Coronary artery (tissue), 2 donors: ENCODE results near the gene ENOX1.

Experiments used
- DNase-seq: peaks from one replicate; pipeline ENCODE4 v3.0.0-alpha.2; 2017; ENCODE audit warnings: low spot score
- H3K27ac ChIP-seq, 2 donors: fragments of 200-600 bp; sonication (generic); one replicate each; pipeline ENCODE4 v1.5.1; 2016 to 2019
- H3K4me3 ChIP-seq: fragments of 200-600 bp; sonication (generic); 2 replicates; pipeline ENCODE4 v1.5.1; 2016; ENCODE audit warnings: mild to moderate bottlenecking, moderate library complexity
- TF ChIP-seq, protein P1 (sequence below): fragments of 200-600 bp; sonication (generic); IDR thresholded peaks from one replicate; pipeline ENCODE4 v1.5.1; 2019; ENCODE audit warnings: antibody characterized with exemption

Gene ENOX1

DNA sequence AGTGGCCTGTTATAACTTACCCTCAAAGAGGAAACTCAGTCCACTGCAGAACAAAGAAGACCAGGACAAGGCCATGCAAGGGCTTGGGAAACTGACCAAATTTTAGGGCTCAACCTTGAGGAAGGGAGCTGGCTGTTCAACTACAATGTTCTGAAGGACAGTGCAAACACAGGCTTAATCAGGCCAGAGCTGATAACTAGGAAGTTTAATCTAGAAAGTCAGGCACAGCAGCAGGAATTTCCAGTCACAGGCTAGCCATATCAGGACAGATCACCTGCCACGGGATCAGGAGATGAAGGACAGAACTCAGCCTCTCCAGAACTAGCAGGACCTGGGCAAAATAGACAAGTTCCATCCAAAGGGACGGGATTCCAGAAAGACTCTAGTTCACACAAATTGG lies 89.4 kb downstream of the ENOX1 start:
- TF ChIP-seq, protein P1, sequence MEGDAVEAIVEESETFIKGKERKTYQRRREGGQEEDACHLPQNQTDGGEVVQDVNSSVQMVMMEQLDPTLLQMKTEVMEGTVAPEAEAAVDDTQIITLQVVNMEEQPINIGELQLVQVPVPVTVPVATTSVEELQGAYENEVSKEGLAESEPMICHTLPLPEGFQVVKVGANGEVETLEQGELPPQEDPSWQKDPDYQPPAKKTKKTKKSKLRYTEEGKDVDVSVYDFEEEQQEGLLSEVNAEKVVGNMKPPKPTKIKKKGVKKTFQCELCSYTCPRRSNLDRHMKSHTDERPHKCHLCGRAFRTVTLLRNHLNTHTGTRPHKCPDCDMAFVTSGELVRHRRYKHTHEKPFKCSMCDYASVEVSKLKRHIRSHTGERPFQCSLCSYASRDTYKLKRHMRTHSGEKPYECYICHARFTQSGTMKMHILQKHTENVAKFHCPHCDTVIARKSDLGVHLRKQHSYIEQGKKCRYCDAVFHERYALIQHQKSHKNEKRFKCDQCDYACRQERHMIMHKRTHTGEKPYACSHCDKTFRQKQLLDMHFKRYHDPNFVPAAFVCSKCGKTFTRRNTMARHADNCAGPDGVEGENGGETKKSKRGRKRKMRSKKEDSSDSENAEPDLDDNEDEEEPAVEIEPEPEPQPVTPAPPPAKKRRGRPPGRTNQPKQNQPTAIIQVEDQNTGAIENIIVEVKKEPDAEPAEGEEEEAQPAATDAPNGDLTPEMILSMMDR, result no peak

DNA sequence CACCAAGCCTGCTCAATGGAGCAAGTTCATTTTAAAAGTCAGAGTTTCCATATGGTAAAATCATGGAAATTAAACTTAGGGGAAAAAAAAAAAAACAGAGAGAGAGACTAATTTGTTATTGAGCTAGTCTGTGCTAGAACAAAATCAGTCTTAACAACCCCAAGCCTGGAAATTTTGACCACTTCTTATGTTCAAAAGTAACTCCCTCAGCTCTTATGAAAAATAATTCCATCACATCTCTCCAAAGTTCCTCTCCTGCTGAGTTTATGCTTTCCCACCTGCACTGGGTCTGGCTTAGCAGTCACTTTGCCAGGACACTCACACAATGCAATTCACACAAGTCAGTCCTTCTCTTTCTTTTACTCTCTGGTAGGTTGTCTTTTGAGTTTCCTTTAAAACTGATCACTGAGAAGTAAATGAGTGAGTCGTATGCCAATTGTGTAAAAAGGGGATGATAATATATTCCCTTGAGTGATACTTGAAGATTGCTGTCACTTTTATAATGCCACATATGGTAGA lies 92.6 kb downstream of the ENOX1 start:
- TF ChIP-seq, protein P1, result no peak
- H3K27ac ChIP-seq, result no peak overlapping the region
- H3K4me3 ChIP-seq, result no peak overlapping the region
- no peak for DNase-seq

More for the DNA sequence above, 89.4 kb downstream of the ENOX1 start:
- Histone ChIP-seq H3K4me3 (no peak overlapping the region), H3K27ac (no peak overlapping the region)
- no peak for DNase-seq

DNA sequence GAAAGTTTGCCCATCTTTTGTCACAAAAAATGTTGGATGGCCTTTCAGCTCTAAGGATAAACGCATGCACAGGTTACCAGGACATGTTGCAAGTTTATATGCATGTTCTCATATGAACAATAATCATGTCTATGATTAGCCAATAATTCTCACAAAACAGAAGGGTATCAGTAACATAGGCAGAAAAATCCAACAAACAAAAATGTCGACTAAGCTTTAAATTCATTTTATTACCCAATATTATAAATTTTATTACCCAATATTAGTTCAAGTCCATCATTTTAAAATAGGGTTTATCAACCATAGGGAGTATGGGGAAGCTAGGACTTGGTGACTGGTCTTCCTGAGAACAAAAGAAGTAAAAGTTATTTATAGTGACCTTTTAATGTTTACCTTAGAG lies 93.1 kb downstream of the ENOX1 start:
- TF ChIP-seq, protein P1, result no peak
- DNase-seq, result no peak
- no peak overlapping the region for H3K27ac ChIP-seq
- no peak overlapping the region for H3K4me3 ChIP-seq

DNA sequence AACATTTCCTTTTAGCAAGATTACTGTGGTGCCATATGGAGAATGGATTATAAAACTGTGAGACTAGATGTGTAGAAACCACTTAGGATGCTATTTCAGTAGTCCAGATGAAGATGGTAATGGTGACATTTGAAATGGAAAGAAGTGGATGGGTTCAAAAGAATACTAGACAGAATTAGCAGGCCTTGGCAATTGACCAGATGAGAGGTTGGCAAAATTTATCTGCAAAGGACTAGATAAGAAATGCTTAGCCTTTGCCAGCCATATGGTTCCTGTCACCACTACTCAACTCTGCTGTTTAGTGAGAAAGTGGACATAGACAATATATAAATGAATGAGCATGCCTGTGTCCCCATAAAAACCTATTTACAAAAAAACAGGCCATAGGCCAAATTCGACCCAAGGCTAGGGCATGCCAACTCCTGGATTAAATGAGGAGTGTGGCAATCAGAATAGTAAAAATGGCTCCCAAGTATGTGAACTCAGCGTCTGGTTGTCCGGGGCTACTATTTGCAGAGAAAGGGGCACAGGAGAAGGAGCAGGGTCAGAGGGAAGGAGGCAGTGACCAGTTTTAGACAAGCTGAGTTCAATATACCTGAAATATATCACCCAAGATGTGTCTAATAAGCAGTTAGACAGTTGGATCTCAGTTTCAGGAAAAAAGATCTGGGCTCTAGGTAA lies 98.4 kb downstream of the ENOX1 start:
- H3K4me3 ChIP-seq, result no peak overlapping the region
- DNase-seq, result no peak
- TF ChIP-seq, protein P1, result no peak
- H3K27ac ChIP-seq, result no peak overlapping the region

DNA sequence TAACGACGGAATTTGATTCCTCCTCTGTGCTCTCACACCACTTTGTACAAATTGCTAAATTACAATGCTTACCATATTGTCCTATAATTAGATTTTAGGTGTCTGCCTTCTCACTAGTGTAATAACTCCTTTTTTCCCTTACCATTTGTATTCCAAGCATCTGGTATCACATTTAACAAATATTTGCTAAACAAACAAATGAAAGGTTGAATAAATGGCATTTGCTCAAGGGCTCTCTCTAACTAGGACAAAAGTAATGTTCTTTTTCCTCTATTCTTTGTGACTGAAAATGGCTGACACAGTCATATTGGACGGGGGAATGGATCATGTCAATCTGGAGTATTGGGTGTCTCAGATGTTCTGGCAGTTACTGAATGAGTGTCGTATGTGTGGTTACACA lies 99.7 kb downstream of the ENOX1 start:
- Histone ChIP-seq H3K4me3 (no peak overlapping the region), H3K27ac (no peak overlapping the region)
- no peak for DNase-seq
- TF ChIP-seq, protein P1, result no peak

DNA sequence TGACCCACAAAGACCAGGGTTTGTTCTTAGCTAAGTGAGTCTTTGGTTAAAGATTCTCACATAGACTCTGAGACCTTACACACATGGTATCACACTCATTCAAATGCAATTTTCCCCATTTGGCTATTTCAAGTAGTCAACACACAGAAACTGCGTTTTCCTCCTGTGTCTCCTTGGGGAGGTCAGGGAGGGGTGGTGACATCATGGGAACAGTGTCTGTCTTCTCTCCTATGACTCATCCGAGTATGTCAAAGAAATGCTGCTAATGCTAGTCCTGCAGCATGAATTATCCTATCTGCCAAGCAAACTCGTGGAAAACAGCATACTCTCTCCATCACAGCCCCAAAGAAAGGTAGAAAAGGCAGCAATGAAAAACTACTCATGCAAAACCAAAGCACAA lies 100.2 kb downstream of the ENOX1 start:
- no peak for DNase-seq
- Histone ChIP-seq H3K27ac (no peak overlapping the region), H3K4me3 (no peak overlapping the region)
- TF ChIP-seq, protein P1, result no peak

DNA sequence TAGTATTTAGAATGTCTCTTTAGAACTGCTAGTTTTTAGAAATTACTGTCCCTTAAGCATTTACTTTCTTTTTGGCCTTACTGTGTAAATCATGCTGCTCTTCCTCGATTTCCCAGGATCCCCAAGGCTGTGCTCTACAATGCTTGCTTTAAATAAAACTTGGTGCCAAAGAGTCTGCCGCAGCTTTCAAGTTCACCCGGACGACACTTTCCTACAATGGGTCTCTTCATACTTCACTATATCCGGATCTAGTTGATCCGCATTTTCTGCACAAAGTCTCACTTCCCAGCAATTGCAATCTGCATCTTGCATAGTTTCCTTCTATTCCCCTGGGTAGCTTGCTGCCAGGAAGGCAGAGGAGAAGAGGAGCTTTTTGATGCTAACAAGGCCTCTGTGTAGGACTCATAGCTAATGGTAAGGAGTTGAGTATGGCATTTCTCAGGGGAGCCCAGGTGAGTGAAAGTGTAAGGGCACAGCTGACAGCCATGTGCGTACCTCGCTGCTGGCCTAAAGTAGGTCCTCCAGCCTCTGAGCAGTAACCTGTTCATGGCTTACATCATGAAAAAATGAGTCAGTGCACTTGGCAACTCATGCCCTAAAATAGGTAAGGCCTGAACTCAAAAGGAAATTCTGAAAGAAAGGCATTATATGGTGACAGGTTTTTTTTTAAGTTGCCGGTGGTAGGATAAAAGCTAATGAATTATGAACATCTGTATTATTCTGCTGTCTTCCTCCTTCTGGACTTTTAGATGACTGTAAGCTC lies 101.6 kb downstream of the ENOX1 start:
- no peak overlapping the region for H3K27ac ChIP-seq
- TF ChIP-seq, protein P1, result no peak
- no peak for DNase-seq
- no peak overlapping the region for H3K4me3 ChIP-seq
